T-helper 9 cell (primary cell): Measurements from ENCODE around the gene TTC4.
"Not testable (repeated sequence)": the region's sequence is repeated elsewhere in the genome, so short reads cannot be mapped to it uniquely, and the experiment has no call there.

ENCODE experiments used
- DNase-seq: peaks from one replicate; pipeline ENCODE4 v3.0.0-alpha.2; 2020

TTC4 gene

DNA sequence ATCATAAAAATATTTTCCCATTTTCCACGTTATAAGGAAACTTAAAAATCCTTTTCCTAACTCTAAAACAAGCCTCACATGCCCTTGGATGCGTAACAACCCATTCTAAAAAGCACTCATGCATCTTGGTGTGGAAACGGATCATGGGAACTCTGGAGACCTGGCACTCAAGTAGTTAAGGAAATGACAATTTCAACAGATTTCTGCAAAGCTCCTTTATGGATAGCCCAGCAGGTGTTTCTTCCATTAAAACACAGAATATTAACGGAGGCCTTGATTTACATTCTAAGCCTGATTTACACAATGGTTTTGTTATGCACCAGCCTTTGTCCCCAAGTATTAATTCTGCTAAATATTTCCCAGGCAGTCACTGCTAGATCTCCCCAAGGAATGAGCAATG is 35.8 kb downstream of the TTC4 start:
- no peak for DNase-seq

DNA sequence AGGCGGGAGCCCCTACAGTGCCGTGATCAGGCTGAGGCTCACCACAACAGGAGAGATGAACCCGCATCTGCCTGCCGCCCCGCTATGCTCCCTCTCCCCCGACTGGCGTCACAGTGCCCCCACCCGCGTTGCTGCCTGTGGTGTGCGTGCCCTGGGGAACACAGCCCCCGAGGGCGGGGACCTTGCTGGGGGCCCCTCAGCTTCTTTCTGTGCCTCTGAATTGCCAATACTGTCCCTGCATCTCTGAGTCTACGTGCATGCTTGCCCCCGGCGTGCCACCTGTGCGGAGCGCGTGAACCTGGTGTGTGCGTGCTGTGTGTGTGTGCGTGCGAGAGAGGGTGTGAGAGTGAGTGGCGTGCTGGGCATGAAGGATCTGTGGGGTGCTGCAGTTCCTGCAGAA is 38.4 kb downstream of the TTC4 start:
- DNase-seq: no peak

DNA sequence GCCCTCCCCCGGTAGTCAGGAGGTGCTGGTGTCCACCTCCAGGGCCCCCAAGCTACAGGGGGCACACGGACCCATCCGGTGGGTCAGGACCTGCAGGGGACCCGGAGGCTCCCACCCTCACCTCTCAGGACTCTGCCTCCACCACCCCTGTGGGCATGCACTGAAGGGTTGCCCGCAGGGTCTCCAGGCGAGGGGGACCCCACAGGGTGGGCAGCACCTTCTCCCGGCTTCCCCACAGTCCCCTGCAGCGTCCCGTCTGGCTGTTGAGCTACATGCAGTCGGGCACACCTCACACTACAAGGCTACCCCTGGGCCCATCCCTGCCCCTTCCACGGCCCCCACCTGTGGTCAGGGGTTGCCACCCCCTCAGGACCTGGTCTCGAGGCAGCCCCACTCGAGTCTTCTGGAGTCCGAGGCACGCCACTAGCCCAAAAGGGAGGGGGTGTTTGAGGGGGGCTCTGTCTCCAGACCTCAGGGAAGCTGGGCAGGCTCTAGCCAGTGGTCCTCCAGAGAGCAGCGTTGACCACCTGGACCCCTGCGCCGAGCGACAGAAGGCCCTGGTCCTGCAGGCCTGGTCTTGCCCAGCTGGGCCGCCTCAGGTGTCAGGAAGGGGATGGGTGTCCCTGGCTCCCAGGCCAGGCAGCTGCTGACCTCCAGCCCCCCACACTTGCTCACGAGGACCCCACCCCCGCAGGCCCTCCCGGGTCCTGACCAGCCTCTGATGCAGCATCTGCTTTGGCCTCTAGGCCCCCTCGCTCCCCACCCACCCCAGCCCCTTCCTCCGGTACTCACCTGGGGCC is 39.0 kb downstream of the TTC4 start:
- no peak for DNase-seq

DNA sequence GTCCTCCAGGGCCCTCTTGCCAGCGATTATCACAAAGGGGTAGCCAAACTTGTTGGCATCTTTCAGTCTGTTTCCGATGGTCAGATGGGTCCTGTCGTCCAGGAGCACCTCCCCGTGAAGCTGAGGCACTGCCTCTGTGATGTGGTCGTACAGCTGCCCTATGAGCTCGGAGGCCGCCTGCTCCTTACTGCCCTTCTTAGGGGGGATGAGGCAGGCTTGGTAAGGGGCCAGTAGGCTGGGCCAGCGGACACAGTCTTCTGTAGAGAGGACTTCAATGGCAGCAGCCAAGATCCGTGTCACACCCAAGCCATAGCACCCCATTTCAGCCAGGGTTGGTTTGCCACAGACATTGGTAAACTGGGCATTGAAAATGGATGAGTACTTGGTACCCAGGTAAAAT is 42.2 kb downstream of the TTC4 start:
- no peak for DNase-seq

DNA sequence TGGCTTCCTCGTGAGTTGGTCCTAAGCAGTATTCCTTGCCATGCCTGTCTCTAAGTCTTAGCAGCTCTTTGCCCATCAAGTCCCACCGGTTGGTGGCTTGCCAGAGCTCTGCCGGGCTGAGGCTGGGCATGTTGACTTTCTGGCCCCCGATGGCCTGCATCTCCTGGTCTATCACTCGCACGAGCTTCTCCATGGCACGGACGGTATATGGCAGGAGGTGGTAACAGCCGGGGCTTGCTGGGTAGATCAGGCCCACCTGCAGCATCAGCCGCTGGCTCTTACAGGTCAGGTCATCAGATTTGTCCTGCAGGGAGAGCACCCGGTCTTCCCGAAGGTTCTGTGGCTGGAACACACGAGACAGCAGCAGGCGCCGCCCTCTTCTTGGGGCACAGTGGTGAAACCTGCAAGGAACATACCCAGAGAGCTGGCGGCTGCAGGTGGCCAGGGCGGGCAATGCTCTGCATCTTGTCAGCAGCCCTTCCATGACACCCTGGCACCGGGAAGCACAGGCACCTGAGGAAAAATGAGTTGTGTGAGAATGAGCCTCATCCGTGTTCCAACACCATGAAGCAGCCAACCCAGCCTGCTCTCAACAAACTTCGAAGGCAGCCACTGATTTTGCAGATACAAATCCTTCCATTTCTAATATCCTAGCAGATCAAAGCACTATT is 43.2 kb downstream of the TTC4 start:
- DNase-seq: no peak

DNA sequence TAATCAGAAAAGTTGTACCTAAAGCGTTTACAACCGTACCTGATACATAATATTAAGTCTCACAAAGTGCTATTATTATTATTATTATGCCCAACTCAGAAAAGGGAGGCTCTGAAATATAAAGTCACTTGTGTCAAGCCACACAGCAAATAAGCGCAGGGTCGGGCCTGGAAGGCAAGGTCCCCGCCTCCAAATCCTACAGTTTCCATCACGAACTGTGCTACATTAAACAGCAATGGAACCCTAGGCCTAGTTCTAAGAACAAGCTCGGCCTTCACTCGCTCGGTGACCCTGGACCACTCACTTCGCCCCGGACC is 48.1 kb downstream of the TTC4 start:
- no peak for DNase-seq

DNA sequence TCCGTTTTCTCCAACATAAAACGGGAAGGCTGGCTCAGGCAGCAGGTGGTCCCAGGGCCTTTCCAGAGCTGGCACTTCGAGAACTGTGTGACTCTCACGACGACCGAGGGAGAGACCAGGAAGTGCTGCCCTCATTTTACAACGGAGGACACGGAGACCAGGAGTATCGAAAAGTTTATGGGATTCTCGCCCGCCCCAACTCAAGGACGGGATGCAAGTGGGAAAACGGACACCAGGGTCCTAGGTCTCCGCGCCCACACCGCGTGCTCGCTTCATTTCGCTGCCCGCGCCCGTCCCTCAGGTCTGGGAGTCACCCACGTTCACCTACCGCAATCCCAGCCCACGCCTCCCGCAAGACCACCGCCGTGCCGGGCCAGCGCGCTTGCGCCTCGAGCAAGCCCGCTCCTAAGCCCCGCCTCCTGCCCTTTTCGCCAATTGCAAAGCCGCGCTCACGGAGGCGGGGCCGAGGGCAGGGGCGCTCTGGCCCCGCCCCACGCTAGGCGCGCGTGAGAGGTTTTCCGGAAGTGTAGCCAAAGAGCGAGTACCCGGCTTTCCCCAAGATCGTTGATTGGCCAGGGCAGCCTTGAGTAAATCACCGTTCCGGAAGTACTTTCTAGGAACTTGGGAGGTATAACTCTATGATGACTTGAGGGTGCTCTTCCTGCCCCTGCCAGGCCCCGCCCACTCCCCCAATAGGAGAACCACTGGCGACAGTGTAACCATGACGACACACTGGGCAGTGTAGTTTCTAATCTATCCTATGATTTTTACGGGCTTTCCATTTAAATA is 48.7 kb downstream of the TTC4 start, which contains the start of gene PARS2:
Gene PARS2, minus strand, starts transcription at position 391 of the 789 bp plus-strand sequence. CDS start 5,362 bp downstream, outside the sequence.
- peak; percentile 93 for DNase-seq

DNA sequence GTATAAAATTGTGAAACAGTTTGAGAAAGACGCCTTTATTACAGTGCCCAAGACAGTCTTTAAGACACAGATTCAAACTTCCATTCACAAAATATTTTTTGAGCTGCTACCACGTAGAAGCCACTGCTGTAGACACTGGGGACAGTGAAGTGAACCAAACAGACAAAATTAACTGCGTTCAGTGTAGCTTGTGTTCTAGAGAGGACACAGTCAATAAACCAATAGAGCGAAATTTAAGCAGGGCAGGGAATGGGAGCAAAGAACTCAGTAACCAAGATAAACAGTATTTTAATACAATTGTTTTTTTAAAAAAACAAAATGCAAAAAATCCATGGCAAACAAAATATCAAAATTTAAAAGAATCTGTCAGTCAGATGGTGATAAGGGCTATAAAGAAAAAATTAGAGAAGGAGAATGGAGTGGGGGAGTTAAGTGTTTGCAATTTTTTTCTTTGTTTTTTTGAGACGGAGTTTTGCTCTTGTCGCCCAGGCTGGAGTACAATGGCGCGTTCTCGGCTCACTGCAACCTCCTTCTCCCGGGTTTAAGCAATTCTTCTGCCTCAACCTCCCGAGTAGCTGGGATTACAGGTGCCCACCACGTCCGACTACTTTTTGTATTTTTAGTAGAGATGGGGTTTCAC is 49.4 kb downstream of the TTC4 start:
- DNase-seq: no peak

DNA sequence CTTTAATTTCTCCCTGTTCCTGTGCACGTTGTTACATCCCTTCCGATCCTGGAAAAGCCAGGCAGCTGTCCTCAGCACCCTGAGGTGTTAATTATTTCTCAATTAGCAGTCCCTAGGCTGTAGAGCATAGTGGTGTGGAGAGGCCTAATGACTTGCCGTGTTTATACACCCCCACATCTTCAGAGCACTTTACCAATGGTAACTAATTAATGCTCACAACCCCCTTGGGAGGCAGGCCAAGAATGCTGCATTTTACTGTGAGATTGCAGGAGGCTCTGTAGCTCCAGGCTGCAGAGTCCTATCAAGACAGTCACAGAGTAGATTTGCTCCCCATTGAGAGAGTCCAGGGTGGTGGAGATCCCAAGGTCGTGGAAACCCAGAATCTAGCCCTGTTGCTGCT is 51.1 kb downstream of the TTC4 start:
- DNase-seq: no peak

DNA sequence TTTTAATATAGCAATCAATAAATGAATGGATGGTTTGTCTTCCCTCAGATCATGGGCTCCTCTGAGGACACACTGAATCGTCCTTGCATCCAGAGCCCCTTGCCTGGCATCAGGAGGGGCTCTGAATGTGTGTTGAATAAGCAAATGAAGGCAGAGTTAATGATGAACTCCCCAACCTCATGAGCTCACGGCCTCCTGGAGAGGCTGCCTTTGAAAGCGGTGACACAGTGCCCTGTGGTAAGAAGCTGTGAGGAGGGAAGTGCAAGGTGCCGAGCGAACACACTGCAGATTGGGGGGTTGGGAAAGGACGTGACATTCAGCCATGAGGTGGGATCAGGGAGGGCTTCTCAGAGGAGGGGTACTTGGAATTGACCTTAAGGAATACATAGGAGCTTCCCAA is 51.9 kb downstream of the TTC4 start:
- no peak for DNase-seq

DNA sequence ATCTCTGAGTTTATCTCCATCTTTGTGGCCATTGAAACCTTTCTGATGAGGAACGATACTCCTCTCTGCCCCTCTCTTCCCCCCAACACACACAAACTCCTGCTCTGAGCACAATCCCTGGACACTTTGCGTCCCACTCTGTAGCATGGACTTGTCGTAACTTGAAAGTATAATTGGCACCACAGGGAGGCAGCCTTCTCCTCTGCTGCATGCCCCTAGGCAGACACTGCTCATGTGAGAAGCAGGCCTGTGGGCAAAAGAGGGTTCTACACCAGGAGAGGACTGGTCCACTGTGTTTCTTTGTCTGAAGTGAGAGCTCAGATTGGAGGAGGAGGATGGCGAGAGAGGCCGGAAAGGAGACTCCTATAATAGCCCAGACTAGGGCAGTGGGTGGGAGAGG is 52.4 kb downstream of the TTC4 start:
- DNase-seq: no peak

DNA sequence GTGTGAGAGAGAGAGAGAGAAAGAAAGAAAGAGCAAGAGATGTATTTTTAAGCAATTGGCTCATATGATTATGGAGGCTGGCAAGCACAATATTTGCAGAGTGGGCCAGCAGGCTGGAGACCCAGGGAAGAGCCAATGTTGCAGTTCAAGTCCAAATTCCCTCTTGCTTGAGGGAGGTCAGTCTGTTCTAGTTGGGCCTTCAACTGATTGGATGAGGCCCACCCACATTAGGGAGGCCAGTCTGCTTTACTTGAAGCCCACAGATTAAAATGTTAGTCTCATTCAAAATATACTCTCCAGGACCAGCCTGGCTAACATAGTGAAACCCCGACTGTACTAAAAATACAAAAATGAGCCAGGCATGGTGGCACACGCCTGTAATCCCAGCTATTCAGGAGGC is 57.3 kb downstream of the TTC4 start:
- DNase-seq: no peak

DNA sequence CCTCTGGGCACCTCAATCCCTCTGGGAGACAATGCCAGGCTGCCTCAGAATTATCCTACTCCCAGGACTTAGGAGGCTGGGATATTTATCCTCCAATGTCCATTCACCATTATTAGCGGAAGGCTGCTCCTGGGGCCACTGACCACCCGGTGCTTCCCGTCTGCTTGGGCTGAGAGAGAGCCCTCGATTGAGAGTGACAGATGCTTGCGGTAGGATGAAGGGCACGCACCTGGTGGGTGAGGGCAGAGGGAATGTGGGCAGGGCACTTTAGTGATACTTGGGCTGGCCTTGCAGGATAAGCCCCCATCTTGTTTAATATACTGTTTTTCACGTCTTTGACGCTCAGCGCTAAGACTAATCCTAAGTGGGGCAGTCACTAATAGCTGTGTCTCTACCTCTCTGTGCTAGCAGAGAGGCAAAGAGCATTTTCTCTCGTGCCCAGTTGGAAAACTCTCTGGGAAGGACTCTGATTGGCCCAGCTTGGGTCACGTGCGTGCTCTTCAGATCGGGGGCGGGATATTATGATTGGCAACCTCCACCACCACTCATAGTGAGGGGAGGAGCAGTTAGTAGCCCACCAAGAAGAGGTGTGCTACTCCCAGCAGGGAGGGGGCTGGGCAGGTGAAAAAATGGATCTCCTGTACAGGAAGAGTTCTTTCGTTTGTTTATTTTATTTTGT is 59.3 kb downstream of the TTC4 start:
- DNase-seq: no peak

DNA sequence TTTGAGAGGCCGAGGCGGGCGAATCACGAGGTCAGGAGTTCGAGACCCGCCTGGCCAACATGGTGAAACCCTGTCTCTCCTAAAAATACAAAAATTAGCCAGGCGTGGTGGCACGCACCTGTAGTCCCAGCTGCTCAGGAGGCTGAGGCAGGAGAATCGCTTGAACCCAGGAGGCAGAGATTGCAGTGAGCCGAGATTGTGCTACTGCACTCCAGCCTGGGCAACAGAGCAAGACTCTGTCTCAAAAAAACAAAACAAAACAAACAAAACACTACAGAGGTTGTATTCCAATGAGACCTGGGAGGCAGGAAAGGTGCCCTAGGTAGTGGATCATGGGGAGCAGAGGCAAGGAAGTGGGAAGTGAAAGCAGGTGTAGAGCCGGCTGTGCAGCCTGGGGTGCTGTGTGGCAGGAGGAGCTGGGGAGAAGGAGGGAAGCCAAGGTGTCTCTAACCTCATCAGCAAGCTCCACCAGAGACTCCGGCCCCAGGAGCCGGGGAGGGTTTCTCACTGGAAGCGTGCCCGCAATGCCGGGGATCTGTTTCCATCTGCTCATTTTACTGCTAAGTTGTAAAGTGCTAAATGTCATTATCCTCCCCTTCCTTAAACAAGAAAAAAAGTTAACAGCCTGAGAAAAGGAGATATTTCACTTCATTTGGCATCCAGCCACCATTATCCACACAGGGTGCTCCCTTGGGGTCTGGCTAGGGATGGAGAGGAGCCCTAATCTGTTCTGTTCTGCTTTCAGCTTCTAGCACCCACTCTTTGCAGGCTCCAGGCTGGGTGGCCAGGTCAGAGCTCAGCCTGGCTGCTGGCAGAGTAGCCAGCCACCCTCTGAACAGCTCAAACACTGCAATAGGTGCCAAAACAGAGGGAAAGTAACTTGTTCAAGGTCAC is 60.4 kb downstream of the TTC4 start:
- not testable (repeated sequence) for DNase-seq

DNA sequence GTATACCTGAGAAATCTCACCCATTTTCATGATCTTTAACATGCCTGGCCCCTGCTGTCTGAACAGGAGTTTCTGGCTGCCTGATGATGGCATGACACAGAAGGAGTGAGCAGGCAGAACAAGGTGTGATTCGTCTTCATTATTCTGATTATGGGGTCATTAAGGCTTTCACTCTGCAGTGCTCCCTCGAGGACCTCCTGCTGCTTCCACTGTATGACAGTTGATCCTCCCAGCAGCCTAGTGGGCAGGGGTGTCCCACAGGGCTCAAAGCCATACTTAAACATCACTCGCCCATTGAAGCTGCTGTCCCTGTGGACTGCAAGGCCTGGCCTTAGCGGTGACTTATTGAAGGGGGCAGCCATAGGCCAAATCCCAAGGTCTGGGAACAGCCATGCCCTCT is 61.4 kb downstream of the TTC4 start:
- no peak for DNase-seq

DNA sequence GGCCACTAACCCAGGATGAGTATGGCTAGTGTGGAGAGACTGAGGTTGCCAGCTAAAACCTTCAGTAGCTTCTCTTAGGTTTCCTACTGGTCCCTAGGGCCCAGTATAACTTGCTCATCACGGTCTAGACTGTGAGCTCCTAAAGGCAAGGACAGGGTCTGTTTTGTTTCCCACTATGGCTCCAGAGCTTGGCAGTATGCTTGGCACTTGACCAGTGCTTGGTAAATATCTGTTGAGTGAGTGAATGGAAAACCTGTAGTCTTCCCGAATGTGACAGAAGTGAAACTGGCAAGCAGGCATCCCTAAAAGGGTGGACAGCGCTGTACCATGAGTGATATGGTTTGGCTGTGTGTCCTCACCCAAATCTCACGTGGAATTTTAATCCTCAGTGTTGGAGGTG is 61.8 kb downstream of the TTC4 start:
- DNase-seq: no peak

DNA sequence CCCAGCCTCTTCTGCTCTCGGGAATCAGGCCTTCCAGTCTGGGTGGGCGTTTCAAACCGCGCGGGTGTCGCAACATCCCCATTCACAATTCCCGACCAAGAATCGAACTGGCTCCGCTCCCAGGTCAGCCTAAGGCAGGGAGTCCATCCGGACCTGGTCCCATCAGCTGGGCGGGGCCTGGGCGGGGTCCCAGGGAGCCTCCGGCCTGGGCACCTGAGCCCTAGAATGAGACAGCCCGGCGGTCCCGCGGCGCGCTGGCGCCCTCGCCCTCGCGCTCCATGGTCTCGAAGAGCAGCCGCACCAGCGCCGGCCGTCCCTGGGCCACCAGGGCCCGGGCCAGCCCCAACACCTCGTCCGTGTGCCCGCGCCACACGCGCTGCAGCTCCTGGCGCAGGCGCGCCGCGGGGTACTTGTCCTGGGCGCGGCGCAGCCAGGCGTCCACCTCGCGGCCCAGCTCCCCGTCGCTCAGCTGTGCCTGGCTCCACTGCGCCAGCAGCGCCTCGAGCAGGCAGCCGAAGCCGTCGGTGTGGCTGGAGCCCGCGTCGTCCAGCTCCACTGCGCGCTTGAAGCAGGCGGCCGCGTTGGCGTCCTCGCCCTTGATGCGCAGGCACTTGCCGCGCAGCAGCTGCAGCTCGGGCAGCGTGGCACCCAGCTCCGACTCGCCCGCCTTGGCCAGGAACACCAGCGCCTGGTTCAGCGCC is 65.5 kb downstream of the TTC4 start:
- no peak for DNase-seq

DNA sequence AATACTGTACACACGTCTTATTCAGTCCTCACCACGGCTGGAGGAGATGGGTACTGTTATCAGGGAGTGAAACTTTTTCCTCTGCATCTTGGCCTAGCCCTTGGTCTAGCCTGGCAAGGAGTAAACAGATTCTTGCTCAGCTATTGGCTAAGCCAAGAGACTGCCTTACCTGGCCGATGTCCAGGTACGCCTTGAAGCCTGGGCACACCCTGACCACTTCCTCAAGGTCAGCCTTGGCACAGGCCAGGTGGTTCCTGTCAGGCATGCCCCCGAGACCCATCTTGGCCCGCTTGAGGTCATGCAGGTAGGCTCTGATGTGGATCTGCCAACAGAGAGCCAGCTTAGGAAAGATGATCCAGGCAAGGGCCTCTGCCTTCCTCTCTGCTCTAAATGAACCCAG is 66.5 kb downstream of the TTC4 start:
- no peak for DNase-seq

DNA sequence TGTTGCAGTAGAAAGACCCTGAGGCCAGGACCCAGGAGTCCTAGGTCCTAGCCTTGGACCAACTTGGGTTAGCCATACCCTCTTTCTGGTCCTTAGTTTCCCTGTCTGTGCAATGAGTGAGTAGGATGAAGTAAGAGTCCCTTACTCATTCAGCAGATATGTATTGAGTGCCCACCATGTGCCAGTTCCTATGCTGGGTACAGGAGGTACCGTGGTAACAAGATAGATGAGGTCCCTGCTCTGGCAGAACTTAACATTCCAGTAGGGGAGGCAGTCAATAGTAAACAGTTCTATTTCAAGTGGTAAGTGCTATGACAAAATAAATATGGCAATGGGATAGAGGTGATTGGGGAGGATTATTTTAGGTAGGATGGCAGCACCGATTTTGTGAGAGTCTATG is 66.9 kb downstream of the TTC4 start:
- DNase-seq: no peak

DNA sequence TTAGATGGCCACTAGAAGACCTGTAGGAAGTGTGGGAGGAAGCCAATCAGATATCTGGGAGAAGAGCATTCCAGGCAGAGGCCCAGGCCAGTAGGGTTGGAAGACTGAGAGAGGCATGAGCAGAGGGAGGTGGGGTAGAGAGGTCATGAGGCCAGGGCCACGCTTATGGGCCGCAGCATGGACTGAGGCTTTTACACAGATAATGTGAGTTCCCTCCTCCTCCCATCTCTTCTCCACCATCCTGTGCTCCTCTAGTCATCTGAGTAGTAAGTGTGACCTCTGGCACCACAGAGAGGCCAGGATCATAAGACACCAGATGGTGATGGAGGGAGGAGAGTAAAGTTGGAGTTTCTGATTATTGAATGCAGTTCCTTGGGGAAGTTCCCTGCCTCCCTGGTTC is 68.4 kb downstream of the TTC4 start:
- no peak for DNase-seq

DNA sequence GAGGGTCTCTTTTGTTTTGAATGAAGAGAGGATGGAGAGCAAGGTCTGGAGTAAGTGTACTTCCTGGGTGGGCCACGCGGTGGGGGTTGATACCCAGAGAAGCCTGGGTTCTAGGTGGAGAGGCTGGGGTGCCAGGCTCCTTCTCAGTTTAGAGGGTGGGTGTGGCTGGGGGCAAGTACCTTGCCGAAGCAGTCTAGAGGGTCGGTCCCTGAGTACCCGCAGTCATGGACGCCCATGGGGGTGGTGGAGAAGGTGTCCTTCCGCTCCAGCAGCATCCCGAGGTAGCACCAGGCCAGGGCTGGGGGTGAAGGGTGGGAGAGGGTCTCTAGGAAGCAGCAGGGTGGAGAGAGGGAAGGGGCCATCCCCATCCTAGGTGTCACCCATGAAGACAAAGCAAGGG is 71.1 kb downstream of the TTC4 start:
- DNase-seq: no peak
